Neural cell (in vitro differentiated cells): ENCODE data around the gene RBMS2. TPM values are rescaled to one million over a fixed set of nuclear protein-coding genes. Genes with fewer than 3 reads are reported as not detected.

Experiments
- H2AFZ ChIP-seq: fragments of 200-600, 300-800 bp; sonication (generic), shearing (Covaris generic); 2 replicates; pipeline ENCODE4 v1.6.0; 2014; ENCODE audit warnings: low read depth, mild to moderate bottlenecking, antibody characterized with exemption, low read length, moderate library complexity
- H3F3A ChIP-seq: fragments of 200-600 bp; shearing (Covaris generic); 2 replicates; pipeline ENCODE4 v1.6.1; 2016; ENCODE audit warnings: mild to moderate bottlenecking, moderate library complexity, mixed read lengths, antibody characterized with exemption, low read length; ENCODE audit not compliant: insufficient read depth, poor library complexity, severe bottlenecking
- H3K27ac ChIP-seq: fragments of 200-600, 300-800 bp; sonication (generic), shearing (Covaris generic); 2 replicates; pipeline ENCODE4 v1.5.1; 2014; ENCODE audit warnings: mild to moderate bottlenecking, low read length, moderate library complexity
- H3K27me3 ChIP-seq: fragments of 300-800, 200-600 bp; sonication (generic), shearing (Covaris generic); 2 replicates; pipeline ENCODE4 v1.6.0; 2014; ENCODE audit warnings: mild to moderate bottlenecking, low read depth, low read length, moderate library complexity; ENCODE audit not compliant: insufficient read depth
- H3K36me3 ChIP-seq: fragments of 300-800, 200-600 bp; sonication (generic), shearing (Covaris generic); 2 replicates; pipeline ENCODE4 v1.5.1; 2014; ENCODE audit warnings: mild to moderate bottlenecking, antibody characterized with exemption, low read length, moderate library complexity; ENCODE audit not compliant: insufficient read depth
- H3K4me2 ChIP-seq: fragments of 300-800, 200-600 bp; sonication (generic), shearing (Covaris generic); 2 replicates; pipeline ENCODE4 v1.6.0; 2014; ENCODE audit warnings: mild to moderate bottlenecking, low read length
- H3K4me3 ChIP-seq: fragments of 300-800, 200-600 bp; sonication (generic), shearing (Covaris generic); 2 replicates; pipeline ENCODE4 v1.5.1; 2014; ENCODE audit warnings: mild to moderate bottlenecking, low read length, moderate library complexity
- H3K79me2 ChIP-seq: fragments of 200-600 bp; shearing (Covaris generic); replicated peaks from 2 replicates; pipeline ENCODE4 v1.6.0; 2014; ENCODE audit warnings: mild to moderate bottlenecking, low read length, moderate library complexity; ENCODE audit not compliant: insufficient read depth
- H3K9ac ChIP-seq: fragments of 300-800, 200-600 bp; sonication (generic), shearing (Covaris generic); 2 replicates; pipeline ENCODE4 v1.6.1; 2016; ENCODE audit warnings: mild to moderate bottlenecking, low read length, mixed read lengths
- H3K9me2 ChIP-seq: fragments of 200-600 bp; shearing (Covaris generic); 2 replicates; pipeline ENCODE4 v1.6.1; 2016; ENCODE audit warnings: mild to moderate bottlenecking, low read length, mixed read lengths; ENCODE audit not compliant: insufficient read depth
- H3K9me3 ChIP-seq: fragments of 200-600, 300-800 bp; sonication (generic), shearing (Covaris generic); 2 replicates; pipeline ENCODE4 v1.6.1; 2016; ENCODE audit warnings: mild to moderate bottlenecking, mixed run types, low read length, moderate library complexity, mixed read lengths
- H4K20me1 ChIP-seq: fragments of 200-600 bp; shearing (Covaris generic); 2 replicates; pipeline ENCODE4 v1.6.1; 2016; ENCODE audit warnings: mild to moderate bottlenecking, mixed run types; ENCODE audit not compliant: insufficient read depth
- EP300 ChIP-seq: fragments of 450-650 bp; conservative IDR thresholded peaks from 2 replicates; pipeline ENCODE4 v1.6.1; 2014; ENCODE audit warnings: antibody characterized with exemption, mild to moderate bottlenecking, moderate library complexity; ENCODE audit not compliant: poor library complexity, severe bottlenecking
- EZH2 ChIP-seq: fragments of 200-600, 300-800 bp; shearing (Covaris generic), sonication (generic); IDR thresholded peaks from 2 replicates; pipeline ENCODE4 v1.6.1; 2014; ENCODE audit warnings: antibody characterized with exemption, low read length, borderline replicate concordance, mild to moderate bottlenecking; ENCODE audit not compliant: insufficient read depth, poor library complexity, severe bottlenecking
- MXI1 ChIP-seq: fragments of 450-650 bp; conservative IDR thresholded peaks from 2 replicates; pipeline ENCODE4 v1.6.1; 2014; ENCODE audit warnings: antibody characterized with exemption, mild to moderate bottlenecking; ENCODE audit not compliant: poor library complexity, severe bottlenecking
- POLR2AphosphoS5 ChIP-seq: IDR thresholded peaks from 2 replicates; pipeline ENCODE4 v1.6.1; 2012
- RAD21 ChIP-seq: fragments of 450-650 bp; conservative IDR thresholded peaks from 2 replicates; pipeline ENCODE4 v1.6.1; 2014; ENCODE audit warnings: antibody characterized with exemption, mild to moderate bottlenecking, moderate library complexity
- SMC3 ChIP-seq: fragments of 450-650 bp; conservative IDR thresholded peaks from 2 replicates; pipeline ENCODE4 v1.6.1; 2014; ENCODE audit warnings: antibody characterized with exemption, mild to moderate bottlenecking, moderate library complexity; ENCODE audit not compliant: poor library complexity
- TAF1 ChIP-seq: IDR thresholded peaks from 2 replicates; pipeline ENCODE4 v1.6.1; 2012; ENCODE audit warnings: low read depth
- polyA plus RNA-seq: library from polyadenylated mRNA; depleted of rRNA; stranded (reverse); fragments of >200 nt; gene quantifications from 2 replicates; pipeline ENCODE4 v1.2.3, GENCODE V29; 2014
- TF ChIP-seq, protein P1 (sequence below): IDR thresholded peaks from 2 replicates; pipeline ENCODE4 v1.6.1; 2012; ENCODE audit warnings: borderline replicate concordance
- TF ChIP-seq, protein P2 (sequence below): fragments of 450-650 bp; IDR thresholded peaks from 2 replicates; pipeline ENCODE4 v1.5.1; 2014; ENCODE audit warnings: antibody characterized with exemption, mild to moderate bottlenecking, moderate library complexity; ENCODE audit not compliant: poor library complexity, severe bottlenecking

RBMS2 gene
- polyA plus RNA-seq, 1 donor from 2014 or later, result 2.4 TPM

DNA sequence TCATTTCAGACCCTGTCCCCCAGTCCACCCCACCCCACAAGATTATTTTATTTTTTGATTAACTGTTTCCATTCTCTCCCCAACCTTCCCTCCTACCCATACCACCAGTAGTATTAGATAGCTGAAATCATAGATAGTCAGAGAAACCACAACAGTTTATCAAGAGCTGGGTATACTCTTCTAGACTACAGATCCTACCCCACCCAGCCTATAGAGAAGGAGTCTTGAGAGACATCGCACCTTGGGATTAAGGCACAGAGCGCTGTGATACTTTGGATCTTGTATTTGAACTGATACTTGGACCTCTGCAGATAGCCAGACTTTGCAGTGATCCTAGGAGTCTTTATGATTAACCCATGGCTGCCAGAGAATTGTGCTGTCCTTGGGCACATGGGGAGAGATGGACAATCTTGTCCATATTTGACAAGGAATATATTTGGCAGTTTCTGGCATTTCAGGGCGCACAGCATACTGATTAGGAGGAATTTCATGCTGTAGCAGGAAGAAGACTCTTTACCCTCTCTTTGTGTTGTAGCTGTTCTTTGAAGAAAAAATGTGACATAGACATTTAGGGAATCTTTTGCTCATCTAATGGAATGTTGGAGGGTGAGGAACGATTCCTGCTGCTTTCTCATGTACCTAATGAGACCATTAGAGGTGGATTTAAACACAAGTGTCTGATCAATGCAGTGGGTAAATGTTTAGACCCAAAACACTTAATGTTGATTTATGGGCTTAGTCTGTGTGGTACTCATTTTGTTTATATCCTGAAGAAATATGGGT lies 982 bp downstream of the RBMS2 start:
- TF ChIP-seq EZH2 (no peak), MXI1 (peak; percentile 3)
- H3K9me2 ChIP-seq, result no peaks in the 10 kb centered on the region
- H3K27me3 ChIP-seq, result no peaks in the 10 kb centered on the region
- peak overlapping the region; percentile 70 for H3K27ac ChIP-seq
- peak overlapping the region; percentile 73 for H2AFZ ChIP-seq
- peak overlapping the region; percentile 72 for H3K4me3 ChIP-seq
- no peaks in the 10 kb centered on the region for H4K20me1 ChIP-seq
- H3K9ac ChIP-seq, result peak overlapping the region; percentile 65
- no peaks in the 10 kb centered on the region for H3F3A ChIP-seq
- no peaks in the 10 kb centered on the region for H3K36me3 ChIP-seq
- no peaks in the 10 kb centered on the region for H3K79me2 ChIP-seq
- peak overlapping the region; percentile 90 for H3K4me2 ChIP-seq
- no peaks in the 10 kb centered on the region for H3K9me3 ChIP-seq

DNA sequence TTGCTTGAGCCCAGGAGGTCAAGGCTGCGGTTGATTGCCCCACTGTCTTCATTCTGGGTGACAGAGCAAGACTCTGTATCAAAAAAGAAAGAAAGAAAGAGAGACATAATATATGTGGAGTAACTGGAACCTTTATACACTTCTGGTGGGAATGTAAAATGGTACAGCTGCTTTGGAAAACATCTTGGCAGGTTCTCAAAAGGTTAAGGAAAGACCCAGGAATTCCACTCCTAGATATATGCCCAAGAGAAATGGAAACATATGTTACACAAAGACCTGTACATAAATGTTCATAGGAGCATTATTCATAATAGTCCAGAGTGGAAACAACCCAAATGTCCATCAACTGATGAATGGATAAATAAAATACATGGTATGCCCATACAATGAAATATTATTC lies 7.2 kb downstream of the RBMS2 start:
- Histone ChIP-seq H3K79me2 (no peaks in the 10 kb centered on the region), H3K9me2 (no peaks in the 10 kb centered on the region), H3K4me2 (no peak overlapping the region), H4K20me1 (no peaks in the 10 kb centered on the region), H3K9ac (no peak overlapping the region), H3K9me3 (no peaks in the 10 kb centered on the region), H3F3A (no peaks in the 10 kb centered on the region), H3K27me3 (no peaks in the 10 kb centered on the region), H3K27ac (no peak overlapping the region), H3K36me3 (no peaks in the 10 kb centered on the region), H3K4me3 (no peak overlapping the region), H2AFZ (no peak overlapping the region)
- no peak for TF ChIP-seq SMC3
- no peak for TF ChIP-seq EP300
- TF ChIP-seq EZH2, result no peak
- TF ChIP-seq RAD21, result no peak
- TF ChIP-seq MXI1, result no peak
- TF ChIP-seq, protein P1, sequence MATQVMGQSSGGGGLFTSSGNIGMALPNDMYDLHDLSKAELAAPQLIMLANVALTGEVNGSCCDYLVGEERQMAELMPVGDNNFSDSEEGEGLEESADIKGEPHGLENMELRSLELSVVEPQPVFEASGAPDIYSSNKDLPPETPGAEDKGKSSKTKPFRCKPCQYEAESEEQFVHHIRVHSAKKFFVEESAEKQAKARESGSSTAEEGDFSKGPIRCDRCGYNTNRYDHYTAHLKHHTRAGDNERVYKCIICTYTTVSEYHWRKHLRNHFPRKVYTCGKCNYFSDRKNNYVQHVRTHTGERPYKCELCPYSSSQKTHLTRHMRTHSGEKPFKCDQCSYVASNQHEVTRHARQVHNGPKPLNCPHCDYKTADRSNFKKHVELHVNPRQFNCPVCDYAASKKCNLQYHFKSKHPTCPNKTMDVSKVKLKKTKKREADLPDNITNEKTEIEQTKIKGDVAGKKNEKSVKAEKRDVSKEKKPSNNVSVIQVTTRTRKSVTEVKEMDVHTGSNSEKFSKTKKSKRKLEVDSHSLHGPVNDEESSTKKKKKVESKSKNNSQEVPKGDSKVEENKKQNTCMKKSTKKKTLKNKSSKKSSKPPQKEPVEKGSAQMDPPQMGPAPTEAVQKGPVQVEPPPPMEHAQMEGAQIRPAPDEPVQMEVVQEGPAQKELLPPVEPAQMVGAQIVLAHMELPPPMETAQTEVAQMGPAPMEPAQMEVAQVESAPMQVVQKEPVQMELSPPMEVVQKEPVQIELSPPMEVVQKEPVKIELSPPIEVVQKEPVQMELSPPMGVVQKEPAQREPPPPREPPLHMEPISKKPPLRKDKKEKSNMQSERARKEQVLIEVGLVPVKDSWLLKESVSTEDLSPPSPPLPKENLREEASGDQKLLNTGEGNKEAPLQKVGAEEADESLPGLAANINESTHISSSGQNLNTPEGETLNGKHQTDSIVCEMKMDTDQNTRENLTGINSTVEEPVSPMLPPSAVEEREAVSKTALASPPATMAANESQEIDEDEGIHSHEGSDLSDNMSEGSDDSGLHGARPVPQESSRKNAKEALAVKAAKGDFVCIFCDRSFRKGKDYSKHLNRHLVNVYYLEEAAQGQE, result no peak
- TF ChIP-seq, protein P2, sequence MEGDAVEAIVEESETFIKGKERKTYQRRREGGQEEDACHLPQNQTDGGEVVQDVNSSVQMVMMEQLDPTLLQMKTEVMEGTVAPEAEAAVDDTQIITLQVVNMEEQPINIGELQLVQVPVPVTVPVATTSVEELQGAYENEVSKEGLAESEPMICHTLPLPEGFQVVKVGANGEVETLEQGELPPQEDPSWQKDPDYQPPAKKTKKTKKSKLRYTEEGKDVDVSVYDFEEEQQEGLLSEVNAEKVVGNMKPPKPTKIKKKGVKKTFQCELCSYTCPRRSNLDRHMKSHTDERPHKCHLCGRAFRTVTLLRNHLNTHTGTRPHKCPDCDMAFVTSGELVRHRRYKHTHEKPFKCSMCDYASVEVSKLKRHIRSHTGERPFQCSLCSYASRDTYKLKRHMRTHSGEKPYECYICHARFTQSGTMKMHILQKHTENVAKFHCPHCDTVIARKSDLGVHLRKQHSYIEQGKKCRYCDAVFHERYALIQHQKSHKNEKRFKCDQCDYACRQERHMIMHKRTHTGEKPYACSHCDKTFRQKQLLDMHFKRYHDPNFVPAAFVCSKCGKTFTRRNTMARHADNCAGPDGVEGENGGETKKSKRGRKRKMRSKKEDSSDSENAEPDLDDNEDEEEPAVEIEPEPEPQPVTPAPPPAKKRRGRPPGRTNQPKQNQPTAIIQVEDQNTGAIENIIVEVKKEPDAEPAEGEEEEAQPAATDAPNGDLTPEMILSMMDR, result no peak
- no peak for TF ChIP-seq POLR2AphosphoS5
- TF ChIP-seq TAF1, result no peak
